Activated CD4-positive, CD25-positive, alpha-beta regulatory T cell treated with anti-CD3 and anti-CD28 coated beads, Interleukin-2, amount 50 U/mL, for 24 hours (primary cell): ENCODE results near the gene MYO6.

Experiments used
- ATAC-seq, 2 donors: fragments of 150-1000 bp; cut with Tn5 transposase; one replicate each; pipeline ENCODE4 v1.10.0; 2021; ENCODE audit warnings: mild to moderate bottlenecking in 1 of 2, moderate library complexity in 1 of 2

Gene MYO6

DNA sequence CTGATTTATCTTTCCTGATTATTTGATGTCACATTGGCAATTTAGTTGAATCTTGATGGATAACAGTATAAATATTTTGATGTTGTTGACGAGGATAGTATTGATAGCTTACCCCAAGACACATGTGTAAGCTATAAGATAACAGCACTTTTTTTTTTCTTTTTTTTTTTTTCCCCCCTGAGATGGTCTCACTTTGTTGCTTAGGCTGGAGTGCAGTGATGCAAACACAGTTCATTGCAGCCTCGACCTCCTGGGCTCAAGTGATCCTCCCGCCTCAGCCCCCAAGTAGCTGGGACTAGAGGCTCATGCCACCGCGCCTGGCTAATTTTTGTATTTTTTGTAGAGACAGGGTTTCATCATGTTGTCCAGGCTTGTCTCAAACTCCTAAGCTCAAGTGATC lies 21.8 kb downstream of the MYO6 start:
- no peak for ATAC-seq

DNA sequence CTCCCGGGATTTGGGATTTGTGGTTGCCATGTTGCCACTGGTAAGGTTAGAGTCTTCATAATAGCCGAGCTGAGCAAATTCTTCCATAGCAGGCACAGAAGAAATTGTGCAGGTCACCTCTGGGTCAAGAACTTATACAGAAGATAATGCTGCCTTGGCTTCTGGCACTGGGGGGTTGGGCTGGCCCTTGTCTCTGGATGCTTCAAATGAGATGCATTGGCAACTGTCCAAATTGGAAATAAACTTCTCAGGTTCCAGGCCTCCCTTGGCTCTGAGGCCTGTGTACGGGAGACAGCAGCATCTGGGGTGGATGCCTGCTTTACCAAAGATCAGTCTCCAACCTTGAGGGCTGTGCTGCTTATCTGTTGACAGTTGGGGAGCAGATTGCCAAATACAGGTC lies 26.2 kb downstream of the MYO6 start:
- ATAC-seq = no peak

- no peak for ATAC-seq
Measured at GRCh38 chr6:75776461-75776860, 27.4 kb downstream of the MYO6 start.

DNA sequence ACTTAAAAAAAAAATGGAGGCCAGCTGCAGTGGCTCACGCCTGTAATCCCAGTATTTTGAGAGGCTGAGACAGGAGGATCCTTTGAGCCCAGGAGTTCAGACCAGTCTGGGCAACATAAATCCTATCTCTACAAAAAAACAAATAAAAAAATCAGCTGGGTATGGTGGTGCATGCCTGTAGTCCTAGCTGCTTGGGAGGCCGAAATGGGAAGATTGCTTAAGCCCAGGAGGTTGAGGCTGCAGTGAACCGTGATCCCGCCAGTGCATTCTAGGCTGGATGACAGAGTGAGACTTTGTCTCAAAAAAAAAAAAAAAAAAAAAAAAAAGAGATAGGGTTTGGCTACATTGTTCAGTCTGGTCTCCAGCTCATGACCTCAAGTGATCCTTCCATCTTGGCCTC lies 29.7 kb downstream of the MYO6 start:
- no peak for ATAC-seq

GRCh38 chr6:75786152-75786551 lies 37.1 kb downstream of the MYO6 start:
- no peak for ATAC-seq

GRCh38 chr6:75788894-75789293 lies 39.9 kb downstream of the MYO6 start:
- no peak for ATAC-seq

DNA sequence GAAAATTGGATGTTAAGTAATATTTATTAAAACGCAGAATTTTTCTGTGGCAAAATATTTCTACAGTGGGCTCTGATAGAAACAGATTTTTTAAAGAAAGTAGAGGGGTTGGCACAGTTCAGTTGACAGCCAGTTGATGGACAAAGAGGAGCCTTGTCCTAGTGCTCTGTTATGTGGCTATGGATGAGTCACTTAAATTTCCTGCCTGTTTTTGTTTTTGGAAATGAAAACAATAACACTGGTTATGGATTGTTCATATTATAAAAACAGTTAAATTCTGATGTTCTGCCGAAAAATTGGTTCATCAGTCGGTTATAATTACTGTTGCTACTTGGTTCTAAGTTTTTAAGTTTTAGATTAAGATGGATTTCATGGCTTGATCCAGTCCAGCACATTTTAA lies 42.8 kb downstream of the MYO6 start:
- ATAC-seq = no peak

DNA sequence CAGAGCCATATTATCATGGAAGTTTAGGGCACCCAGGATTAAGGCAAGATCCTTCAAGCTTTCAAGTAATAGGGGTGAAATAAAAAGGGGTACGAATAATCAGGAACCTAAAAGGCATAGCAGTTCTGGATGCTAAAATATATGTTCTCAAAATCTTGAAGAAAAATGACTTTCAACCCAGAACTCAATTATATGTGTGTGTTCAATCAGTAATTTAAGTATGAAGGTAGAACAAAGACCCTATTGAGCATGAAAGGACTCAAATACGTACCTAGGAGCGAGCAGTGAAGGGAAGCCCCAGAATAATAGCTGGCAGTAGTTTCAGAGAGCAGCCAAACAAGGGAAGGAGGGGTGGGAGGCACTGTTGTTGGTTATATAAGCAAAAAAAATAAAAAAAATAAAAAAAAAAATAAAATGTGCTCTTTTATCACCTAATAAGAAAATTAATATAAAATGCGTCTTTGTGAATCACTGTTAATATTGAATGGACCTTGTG lies 45.4 kb downstream of the MYO6 start:
- no peak for ATAC-seq

DNA sequence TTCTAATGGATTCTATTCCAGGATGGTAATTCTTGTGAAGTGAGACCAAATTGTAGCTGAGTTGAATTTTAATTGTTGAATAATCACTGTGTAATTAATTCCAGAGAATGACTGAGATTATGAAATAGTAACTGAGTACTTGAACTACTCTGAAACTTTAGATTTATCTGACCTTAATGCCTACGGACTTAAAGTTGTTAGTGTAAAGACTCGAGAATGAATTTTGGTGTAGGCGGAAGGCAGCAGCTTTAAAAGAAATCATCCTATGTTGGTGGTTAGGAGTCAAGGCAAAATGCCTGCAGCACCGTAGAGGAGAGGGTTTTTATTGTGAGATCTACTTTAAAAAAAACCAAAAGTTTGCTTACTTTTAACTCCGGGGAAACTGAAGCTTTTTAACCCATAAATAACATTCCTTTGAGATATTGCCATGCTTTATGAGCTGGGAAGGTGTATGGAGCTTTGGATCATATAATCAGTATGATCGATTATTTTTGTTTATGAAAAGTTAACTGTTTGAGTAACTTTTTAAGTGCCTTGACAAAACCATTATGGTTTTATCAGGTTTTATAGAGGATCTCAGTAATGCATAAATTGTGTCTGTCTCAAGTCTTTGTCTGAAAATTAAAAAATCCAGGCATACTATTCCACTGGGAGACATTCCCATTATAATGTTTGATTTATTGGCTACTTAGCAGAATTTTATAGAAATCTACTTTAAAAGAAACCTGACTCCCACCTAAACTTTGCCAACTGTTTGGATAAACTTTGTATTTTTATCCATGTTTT lies 46.1 kb downstream of the MYO6 start:
- ATAC-seq = no peak

DNA sequence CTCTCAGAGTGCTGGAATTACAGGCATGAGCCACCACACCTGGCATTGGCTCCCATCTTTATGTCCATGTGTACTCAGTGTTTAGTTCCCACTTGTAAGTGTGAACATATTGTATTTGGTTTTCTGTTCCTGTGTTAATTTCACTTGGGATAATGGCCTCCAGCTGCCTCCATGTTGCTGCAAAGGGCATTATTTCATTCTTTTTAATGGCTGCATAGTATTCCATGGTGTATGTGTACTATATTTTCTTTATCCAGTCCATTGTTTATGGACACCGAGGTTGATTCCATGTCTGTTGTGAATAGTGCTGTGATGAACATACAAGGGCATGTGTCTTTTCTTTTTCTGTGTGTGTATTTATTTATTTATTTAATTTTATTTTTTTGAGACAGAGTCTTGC lies 47.7 kb downstream of the MYO6 start:
- no peak for ATAC-seq

DNA sequence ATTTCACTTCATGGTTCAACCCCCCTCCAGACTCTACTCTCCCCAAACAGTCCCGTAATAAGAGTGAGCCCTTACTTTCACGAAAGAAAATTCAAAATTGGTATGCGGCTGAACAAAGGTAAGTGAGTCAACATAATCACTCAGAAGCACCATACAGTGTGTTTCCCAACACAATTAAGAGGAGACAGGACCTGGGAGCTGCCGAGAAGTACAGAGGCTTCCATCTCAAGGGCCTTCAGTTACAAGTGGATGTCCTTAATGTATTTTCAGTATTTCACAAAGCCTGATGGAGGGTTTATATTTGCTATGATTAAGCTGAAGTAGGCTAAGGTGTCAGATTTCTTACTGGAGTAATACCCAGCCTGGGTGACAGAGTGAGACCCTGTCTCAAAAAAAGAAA lies 51.1 kb downstream of the MYO6 start:
- ATAC-seq = no peak

- no peak for ATAC-seq
Measured at GRCh38 chr6:75800708-75801505, 51.9 kb downstream of the MYO6 start.

DNA sequence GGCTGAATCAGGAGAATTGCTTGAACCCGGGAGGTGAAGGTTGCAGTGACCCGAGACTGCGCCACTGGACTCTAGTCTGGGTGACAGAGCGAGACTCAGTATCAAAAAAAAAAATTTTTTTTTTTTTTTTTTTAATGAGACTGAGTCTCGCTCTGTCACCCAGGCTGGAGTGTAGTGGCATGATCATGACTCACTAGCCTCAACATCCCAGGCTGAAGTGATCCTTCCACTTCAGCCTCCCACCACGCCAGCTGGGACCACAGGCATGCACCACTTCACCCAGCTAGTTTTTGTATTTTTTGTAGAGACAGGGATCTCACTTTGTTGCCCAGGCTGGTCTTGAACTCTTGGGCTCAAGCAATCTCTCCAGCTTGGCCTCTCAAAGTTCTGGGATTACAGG lies 53.3 kb downstream of the MYO6 start:
- ATAC-seq = no peak

DNA sequence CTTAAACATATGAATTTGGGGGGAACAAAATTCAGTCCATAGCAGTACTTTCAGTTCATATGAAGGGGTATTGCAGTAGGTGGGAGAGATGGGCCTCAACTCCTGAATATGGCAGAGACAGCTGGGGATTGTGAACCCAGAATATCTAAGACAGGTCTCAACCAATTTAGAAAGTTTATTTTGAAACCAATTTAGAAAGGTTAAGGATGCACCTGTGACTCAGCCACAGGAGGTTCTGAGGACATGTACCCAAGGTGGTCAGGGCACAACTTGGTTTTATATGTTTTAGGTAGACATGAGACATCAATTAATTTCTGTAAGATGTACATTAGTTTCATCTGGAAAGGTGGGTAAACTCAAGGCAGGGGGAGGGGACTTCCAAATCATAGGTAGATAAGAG lies 59.5 kb downstream of the MYO6 start:
- ATAC-seq = no peak

DNA sequence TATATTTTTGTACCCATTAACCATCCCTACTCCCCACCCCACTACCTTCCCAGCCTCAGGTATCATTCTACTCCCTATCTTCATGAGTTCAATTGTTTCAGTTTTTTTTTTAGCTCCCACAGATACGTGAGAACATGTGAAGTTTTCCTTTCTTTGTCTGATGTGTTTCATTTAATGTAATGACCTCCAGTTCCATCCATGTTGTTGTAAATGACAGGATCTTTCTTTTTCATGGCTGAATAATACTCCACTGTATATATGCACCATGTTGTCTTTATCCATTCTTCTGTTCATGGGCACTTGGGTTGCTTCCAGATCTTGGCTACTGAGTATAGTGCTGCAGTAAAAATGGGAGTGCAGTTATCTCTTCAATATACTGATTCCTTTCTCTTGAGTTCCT lies 63.5 kb downstream of the MYO6 start:
- ATAC-seq = no peak

GRCh38 chr6:75813476-75814250 lies 64.6 kb downstream of the MYO6 start:
- ATAC-seq = no peak

DNA sequence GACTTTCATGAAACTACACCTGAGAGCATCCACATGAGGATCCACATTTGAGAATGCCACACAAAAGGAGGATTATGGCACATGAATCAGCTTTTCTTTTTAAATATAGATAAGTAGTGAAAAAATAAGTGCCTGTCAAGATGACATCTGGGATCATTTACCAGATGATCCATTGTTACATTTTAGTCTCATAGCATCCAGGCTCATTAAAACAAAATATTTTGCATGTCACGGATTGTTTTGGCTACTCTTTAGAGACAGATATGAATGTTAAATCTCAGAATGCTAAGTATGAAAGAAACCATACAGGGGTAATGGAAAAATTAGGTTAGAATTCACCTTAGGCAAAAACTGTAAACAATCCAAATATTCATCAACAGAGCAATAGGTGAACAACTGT lies 66.7 kb downstream of the MYO6 start:
- ATAC-seq = no peak

DNA sequence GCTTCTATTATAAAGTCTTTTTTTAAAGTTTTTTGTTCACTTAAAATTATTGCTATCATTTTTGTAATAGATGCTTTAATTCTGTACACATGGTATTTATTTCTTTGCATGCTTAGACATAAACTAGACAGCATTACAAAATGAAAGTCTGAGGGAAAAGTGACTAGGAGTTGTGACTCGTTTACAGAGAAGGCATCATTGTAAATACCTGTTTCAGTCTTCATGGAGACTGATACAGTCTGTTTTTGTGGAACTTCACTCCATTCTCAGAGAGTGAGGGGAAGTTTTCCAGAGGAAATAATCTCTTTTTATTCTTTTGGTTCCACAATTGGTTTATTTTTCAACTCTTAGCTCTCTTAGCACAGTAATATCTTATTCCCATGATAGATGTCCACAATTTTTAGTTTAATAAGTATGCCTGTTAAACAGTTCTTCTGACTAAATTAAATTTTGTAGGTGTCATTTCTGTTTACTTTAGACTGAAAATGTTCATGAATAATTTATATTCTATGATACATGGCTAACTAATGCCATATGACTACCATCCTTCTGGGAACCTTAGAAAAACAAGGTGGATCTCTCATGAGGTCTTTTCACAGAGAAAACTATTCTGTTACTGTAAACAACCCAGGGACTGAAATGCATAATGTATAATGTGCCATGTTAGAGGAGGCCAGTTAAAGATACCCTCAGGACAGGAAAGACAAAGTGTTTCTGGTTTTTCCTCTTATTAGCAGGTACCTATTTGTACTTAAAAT lies 69.2 kb downstream of the MYO6 start:
- no peak for ATAC-seq

- ATAC-seq = no peak
Measured at GRCh38 chr6:75819776-75820487, 70.9 kb downstream of the MYO6 start.

DNA sequence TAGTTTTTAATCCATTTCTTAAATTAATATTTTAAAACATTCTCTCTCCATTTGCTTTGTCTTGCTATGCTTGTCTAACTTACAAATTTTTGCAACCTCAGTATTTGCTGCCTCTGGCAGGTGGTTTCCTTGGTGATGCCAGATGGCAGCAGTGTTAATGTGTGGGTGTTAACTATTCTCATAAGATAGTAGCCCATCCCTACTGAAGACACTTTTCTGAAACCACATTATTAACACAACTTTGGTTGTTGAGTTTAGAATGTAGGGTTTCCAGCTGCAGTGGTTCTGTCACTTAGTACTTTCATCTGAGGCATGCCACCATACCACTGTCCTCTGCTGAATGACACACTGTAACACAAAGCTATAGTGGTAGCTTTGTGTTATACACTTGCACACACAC lies 75.1 kb downstream of the MYO6 start:
- ATAC-seq = no peak

DNA sequence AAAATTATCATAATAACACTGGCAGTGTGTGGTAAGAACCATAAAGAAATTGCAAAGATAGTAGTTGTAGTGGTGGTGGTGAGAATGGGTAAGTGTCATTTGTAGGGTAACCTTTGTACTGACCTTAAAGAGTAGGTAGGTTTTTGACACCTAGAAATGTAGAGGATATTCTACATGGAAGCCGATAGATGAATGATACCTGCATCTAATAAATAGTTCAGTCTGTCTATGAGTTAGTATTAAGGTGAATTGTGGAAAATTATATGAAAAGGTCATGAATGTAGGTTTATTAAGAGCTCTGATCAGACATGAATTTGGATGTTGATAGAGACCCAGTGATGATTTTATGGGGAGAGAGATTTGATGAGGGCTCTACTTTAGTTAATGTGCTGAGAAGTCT lies 78.1 kb downstream of the MYO6 start:
- no peak for ATAC-seq
